Measurements from ENCODE around the gene GPR31. TPM values are rescaled to one million over a fixed set of nuclear protein-coding genes. Genes with fewer than 3 reads are reported as not detected.
"Not testable (repeated sequence)": the region's sequence is repeated elsewhere in the genome, so short reads cannot be mapped to it uniquely, and the experiment has no call there.

Gene GPR31, protein sequence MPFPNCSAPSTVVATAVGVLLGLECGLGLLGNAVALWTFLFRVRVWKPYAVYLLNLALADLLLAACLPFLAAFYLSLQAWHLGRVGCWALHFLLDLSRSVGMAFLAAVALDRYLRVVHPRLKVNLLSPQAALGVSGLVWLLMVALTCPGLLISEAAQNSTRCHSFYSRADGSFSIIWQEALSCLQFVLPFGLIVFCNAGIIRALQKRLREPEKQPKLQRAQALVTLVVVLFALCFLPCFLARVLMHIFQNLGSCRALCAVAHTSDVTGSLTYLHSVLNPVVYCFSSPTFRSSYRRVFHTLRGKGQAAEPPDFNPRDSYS
- under 1 TPM in 1 of 10 donors, not detected in 9; 0.12 TPM for polyA plus RNA-seq (ENCODE audit: insufficient read length in 10 of 10)
- long read RNA-seq, donor 1: 0 reads
- long read RNA-seq, donor 2: 0 reads
- long read RNA-seq, donor 3: 0 reads
- long read RNA-seq, donor 4: 0 reads
- long read RNA-seq, donor 5: 0 reads
- long read RNA-seq, donor 6: 0 reads
- long read RNA-seq, donor 7: 0 reads
- long read RNA-seq, donor 8: 0 reads
- long read RNA-seq, donor 9: 0 reads

DNA sequence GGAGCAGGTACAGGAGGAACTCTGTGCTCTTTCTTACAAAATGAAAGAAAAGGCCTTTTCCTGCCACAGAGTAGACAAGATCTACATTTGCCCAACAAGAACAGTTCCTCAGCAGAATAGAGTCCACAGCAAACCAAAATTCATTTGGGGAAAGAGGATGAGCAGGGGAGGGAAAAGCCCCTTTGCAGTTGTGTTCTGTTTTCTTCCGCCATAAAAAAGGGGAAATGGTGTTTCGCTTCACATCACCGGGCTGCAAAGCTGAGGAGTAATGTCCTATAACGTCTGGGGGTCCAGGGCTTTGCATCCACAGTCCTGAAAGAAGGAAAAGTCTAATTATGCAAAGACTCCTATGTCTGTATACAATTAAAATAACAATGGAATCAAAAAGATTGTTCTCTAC, at the start of gene GPR31:
Gene GPR31 (minus strand): TSS at position 118 of the 400 bp plus-strand sequence. CDS start 149 bp downstream, outside the sequence.
- no peak for DNase-seq

DNA sequence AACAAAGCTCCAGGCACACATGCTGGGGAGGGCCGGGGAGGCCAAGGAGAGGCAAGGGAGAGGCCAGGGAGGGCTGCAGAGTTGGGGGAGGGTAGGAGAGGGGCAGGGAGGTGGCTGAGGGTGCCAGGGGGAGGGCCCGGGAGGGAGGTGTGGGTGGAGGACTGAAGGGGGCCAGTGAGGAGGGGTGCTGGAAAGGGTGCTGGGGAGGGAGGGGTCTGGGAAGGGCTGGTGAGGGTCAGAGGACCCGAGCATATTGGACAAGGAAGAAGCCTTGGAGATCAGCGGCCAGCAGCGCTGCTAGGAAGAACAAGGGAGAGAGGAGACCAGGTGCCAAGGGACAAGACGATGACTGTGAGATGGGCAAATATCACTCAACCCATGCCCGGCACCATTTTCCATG, 49.7 kb upstream of the GPR31 start:
- DNase-seq: no peak

DNA sequence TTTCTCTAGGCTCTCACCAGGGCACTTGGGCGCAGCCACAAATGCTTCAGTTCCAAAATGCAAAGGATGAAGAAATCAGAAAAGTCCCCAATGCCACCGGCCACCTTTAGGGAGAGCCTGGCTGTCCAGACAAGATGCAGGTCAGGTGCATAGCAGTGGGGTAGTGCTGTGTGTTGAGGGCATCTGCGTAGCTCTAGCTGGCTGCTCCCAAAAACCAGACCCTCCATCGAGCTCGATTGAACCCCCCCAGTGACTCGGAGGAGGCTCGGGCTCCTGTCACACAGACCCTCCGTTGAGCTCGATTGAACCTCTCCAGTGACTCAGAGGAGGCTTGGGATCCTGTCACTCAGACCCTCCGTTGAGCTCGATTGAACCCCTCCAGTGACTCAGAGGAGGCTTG, 47.5 kb upstream of the GPR31 start:
- not testable (repeated sequence) for DNase-seq

DNA sequence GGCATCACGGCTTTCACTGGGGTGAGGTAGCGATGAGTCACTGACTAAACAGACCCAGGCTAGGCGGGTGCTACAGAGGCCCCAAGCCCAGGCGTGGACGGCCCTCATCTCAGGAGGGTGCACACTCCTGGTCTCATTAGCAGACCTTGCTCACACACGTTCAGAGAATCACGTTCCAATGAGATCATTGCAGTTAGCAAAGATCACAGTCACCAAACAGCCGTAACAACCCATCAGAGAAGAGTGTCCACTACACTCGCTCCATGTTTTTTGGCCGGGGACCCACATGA, 46.2 kb upstream of the GPR31 start:
- not testable (repeated sequence) for DNase-seq

DNA sequence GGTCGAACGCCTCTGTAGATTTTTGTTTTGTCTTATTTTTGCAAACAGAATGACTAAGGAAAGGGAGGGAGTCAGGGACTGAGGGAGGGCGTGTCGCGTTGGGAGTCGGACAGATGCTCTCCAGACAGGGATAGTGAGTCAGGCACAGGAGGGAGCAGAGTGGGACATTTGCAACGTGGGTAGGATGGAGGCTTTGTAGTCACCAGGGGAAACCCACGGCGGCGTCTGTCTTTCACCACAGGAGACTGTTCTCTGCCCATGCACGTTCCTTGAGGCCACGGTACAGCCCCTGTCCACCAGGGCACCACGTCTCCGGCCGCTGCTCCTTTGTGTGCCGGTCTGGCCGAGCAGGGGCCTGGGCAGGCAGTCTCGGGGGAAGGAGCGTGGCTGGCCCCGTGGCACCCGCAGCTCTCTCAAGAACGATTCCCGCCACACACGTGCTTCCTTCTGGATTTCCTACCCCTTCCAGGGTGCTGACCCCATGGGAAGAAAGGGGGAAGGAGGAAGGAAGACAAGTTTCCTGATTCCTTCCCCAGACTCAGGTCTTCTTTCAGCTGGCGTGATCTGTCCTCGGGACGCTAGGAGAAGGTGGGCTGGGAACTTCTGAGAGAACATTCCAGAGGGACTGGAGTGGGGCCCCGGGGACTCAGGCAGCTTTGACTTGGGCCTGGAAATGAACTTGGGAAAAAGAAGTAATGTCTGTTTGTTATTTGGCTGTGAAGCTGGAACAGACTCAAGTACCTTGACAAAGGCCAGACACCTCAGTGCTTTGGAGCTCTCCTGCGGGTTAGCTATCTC, 45.7 kb upstream of the GPR31 start:
- not testable (repeated sequence) for DNase-seq

DNA sequence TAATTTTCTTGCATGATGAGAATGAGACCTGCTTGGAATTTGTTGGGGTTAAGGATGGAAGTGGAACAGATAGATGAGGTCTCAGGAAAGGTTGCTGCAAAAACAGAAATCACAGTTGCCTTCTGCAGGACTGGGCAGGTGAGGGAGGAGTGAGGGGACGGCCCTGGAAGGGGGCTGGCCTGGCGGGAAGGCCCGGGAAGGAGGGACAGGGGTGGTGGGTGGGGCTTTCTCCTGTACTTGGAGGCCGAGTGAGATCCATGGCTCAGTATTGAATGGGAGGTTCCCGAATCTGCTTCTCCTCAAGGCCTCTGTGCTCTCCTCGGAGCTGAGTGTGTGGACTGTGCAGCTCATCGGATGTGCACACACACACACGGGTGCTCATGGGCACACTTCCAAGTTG, 44.8 kb upstream of the GPR31 start:
- DNase-seq: not testable (repeated sequence)

DNA sequence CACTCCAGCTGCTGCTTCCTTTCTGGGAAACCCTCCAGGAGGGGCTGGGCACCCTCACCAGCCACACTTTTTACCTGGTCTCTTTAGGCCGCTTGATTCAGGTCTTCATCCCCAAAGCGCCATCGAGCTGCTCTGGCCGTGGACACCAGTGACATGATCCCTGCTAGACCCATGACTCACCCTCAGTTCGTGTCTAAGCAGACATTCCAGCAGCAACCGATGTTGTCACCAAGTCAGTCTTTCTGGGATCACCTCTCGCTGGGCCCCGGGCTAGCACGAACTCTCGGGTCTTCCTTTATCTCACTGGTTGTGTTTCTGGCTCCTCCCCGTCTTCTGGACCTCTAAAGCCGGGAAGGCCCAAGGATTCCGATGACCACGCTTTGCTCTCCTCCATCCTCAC, 43.0 kb upstream of the GPR31 start:
- no peak for DNase-seq

DNA sequence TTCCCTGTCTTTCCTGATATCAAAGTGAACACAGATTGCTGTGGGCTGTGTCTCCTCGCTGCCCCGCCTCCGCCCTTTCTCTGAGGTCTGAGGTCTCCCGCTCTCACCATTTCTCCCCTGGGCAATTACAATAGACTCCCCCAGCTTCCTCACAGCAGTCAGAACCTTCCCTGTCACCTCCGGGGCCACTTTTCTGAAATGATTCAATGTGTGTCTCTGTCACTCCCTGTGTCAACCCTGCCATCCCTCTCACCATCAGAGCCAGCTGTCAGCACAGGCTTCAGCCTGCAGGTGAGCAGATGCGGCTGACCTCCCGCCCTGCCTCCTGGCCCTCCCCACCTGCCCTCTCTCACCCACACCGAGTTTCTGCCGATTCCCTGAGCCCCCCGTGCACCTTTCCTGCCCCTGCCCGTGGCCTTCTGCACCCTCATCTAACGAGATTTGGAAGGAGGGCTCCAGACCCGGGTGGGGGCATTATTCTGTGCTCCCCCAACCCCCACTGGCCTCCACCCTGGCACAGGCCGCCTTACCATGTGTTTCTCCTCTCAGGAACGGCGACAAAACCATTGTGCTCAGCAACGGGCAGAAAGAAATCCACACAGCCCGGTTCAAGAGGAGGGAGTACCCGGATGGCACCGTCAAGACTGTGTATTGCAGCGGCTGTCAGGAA, 38.3 kb upstream of the GPR31 start:
- not testable (repeated sequence) for DNase-seq

DNA sequence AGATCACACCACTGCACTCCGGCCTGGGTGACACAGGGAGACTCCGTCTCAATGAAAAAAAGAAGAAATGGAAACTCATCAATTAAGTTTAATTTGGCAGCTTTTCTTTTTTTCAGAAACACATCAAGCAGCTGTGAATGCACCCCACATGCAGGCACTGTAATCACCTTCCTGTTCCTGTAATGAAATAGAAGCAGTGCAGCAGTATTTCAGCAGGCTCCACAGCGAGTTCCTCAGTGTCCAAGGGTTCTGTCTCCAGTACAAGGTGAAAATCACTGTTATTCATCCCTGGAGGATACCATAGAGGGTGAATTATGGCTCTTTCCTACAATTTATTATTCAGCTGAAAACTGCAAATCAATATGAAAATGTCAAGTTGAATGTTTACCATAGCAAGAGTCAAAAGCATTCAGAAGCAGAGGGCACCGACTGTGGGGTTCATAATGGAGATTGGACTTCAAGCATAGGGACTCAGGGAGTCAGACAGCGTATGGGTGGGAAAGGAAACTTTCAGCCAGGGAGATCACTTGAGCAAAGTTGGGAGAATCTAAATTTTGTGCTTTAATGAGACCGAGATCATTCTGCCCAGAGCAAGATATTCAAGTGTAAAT, 35.8 kb upstream of the GPR31 start:
- DNase-seq: not testable (repeated sequence)

DNA sequence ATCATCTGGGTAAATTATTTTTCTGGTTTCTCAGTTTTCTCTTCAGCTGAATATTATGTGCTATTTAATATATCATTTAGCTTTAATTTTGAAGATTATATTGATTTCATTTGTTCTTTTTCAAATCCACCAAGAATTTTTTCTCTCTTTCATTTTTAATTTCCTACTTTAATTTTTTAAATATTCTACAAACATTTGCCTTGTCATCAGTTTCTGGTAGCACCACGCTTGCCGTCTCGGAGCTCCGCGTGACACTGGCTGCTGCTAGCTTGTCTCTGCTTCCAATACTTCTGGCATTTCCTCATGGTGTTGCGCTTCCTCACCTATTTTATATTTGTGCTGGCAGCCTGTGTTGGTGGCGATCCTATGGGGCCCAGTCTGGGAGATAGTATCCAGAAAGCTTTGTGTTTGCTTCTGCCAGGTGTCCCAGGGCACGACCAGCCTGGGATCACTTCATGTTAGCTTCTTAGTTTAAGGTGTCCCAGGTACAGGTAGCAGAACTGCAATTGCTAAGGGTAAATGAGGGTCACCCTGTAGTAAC, 33.3 kb upstream of the GPR31 start:
- DNase-seq: not testable (repeated sequence)

DNA sequence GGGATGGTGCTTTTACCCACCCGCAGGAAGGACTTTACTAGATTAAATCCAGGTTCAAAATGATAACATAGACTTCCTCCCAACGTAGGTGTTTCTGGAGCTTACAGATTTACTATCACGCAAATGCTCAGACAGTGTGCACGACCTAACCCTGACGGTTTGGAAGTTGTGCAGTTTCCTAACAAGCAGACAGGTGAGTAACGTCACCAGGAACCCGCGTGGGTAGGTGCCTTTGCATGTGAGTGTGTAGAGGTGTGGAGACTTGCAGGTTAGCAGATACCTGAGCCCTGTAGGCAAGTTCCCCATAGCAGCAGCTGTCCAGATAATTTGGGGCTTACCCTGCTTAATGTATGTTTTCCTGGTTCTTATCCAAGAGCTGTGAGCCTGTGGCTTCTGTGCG, 29.5 kb upstream of the GPR31 start:
- not testable (repeated sequence) for DNase-seq

DNA sequence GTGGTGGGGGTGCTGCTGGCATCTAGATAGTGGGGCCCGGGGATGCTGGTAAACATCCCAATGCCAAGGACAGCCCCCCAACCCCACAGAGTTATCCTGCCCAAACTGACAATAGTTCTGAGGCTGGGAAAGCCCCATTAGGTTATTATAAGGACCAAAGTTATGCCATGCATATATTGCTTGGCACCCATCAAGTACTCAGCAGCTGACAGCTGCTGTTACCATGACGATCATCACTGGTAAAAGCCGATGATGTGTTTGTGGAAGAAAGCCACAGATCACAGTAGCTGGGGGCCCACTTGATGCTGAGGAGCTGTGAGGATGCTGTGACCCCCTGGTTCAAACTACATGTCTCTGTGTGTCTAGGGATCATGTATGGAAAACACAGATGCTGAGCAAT, 27.3 kb upstream of the GPR31 start:
- not testable (repeated sequence) for DNase-seq

DNA sequence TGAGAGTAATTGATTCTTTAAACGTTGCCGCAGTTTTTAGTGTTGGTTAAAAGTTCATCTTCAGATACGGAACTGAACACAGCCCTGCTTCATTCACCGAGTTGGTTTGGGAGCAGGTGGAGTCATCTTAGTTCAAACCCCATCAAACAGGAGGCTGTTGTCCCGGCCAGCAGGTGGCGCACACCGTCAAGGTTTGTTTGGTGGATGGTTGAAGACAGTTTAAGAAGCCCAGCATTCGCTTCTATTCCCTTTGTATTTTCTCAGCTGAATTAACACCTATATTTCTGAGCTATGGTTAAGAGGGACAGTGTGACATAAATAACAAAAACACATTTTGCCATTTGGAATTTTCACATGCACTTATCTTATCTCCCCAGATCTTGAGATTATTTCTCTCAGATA, 25.1 kb upstream of the GPR31 start:
- not testable (repeated sequence) for DNase-seq

DNA sequence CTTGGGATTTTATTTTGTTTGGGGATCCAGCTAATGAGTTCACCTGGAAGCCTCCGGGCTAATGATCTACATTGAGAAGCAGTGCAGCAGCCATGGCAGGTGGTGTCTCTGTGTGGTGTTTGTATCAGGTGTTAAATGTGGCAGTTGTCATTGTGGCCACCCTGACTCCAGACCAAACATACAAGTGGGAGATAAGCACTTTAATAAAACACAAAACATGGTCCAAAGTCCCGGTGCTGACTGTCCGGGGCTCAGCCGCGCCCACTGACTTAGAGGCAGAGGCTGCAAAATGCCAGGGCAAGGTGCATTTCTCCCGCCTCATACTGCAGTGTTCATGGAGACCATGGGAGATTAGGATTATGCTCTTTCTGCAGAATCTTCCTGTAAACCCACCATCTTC, 23.6 kb upstream of the GPR31 start:
- DNase-seq: not testable (repeated sequence)

DNA sequence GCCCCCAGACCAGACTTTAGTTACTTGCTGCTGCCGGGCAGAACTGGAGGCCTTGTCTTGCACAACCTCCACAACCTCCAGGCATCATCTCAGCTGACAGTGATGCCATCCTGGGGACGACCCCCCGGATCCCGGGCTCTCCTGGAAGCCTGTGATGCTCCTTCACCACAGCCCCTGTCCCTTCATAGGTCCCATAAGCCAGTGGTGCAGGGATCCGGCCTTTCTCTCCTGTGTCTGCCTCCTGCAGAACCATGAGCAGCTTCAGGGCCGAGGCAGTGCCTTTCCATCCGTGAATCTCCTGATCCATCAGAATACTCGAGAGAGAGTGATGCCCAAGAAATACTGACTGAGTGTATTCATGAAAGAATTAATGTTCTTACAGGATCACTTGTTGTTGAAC, 22.3 kb upstream of the GPR31 start:
- not testable (repeated sequence) for DNase-seq

DNA sequence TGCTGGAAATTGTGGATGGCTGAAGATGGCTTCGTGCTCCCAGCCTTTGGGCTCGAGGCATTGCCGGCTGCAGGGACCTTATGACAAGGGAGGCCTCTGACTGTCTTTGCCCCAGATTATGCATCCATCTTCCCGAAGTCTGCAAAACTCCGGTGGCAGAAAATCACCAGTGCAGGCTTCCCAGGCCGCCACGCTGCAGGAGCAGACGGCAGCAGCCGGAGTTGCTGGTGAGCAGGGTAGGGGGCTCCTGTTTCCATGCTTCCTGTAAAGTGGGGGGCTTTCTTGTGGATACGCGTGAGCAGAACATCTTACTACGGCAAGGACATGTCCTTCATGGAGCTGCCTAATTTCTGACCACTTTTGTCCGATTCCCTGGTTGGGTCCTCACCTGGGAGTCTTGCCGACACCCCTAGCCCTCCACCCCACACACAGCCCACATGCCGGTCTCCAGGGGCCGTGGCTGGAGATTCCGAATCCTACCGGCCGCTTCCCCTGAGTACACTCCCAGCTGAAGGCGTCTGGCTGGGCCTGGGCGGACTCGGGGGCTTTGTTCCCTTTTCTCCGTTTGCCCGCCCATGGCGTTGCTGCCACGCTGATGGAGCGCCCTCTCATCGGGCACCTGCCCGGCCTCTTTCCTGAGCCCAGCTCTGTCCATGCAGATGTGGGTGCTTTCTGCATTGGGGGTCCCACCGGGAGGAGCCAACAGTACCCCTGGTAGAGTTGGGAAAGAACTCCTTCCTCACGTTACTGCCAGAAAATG, 21.3 kb upstream of the GPR31 start:
- not testable (repeated sequence) for DNase-seq

DNA sequence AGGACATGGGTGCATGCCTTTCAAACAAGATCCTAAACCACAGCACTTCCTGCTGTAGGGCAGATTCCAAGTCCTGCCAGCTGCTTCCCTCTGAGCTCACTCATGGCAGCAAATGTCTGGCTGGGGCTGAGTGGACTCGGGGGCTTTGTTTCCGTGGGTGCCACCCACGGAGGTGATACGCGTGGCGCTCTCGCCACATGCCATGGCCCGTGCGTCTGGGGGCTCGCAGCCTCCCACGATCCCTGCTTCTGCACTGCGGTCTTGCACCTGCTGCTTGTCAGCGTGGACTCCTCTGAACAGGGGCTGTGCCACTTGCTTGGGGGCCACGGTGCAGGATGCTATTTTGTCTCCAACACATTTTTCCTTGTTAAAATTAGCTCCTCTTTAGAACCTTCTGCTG, 19.5 kb upstream of the GPR31 start:
- not testable (repeated sequence) for DNase-seq

DNA sequence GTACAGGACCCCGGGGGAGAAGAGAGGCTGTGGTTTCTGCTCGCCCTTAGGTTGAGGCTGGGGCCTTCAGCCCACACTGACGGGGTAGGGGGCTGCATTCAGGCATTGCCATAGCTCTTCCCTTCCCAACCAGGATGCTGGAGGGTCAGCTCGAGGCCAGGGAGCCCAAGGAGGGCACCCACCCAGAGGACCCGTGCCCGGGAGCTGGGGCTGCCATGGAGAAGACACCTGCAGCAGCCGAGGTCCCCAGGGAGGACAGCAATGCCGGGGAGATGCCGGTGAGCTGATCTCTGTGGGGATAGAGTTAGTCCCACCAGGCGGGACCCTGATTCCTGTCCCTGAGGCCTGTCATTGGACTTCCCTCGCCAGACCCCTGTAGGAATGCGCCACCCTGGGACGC, 14.2 kb upstream of the GPR31 start:
- DNase-seq: not testable (repeated sequence)

DNA sequence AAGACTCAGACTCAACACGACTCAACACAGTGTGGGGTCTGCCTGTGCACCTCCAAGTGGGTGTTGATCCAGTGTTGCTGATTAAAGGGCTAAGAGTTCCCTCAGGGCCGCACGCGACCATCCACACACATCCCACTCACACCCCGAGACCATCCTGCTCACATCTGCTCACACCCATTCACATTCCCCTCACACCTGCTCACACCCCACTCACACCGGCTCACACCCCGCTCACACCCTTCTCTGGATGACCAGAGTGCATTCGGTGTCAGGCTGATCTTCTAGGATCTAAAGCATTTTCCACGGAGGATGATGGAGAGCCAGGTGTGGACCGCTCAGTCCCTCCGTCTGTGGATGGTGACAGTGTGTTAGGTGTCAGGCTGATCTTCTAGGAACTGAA, 13.5 kb upstream of the GPR31 start:
- not testable (repeated sequence) for DNase-seq

DNA sequence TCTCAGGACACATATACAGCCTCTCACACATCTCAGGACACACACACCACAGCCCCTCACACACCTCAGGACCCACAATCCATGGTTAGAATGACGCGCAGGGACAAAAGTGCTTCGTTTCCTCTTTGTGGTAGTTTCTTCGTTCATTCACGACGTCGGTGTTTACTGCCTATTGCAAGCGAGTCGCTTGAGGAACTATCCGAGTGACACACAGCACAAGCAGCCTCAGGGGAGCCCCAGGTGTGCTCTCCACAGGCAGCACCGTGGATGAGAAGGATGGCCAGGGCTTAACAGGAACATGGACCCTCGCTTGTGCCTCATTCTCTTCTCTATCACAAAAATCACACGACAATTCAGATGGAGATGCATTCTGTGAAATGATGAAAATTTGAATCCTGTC, 12.1 kb upstream of the GPR31 start:
- not testable (repeated sequence) for DNase-seq

DNA sequence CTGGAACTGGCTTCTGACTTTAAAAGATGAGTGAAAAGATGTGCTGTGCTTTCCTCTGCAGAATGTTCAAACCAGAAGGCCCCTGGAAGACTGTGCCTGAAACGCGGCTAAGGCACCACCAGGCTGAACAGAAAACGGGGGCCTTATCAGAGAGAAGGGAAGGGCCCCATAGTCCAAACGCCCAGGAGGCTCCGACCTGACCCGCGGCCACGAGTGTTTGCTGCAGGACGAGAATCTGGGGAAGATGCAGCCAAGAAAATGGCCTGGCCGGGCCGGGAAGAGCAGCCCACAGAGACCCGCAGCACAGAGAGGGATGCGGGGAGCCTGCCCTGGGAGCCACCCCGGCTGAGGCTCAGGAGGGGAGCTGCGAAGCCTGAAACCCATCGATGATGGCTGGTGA, 10.5 kb upstream of the GPR31 start:
- DNase-seq: not testable (repeated sequence)
